Liver (tissue), 3 donors: ENCODE results near the gene LSAMP.

Experiments used
- EGR1 ChIP-seq, 2 donors: IDR thresholded peaks; 2 replicates each; pipeline ENCODE4 v1.6.1; 2016 to 2018; ENCODE audit warnings: antibody characterized with exemption in 2 of 2, low read depth in 2 of 2
- HNF4A ChIP-seq, 2 donors: conservative IDR thresholded peaks; 2 replicates each; pipeline ENCODE4 v1.6.1; 2016; ENCODE audit warnings: antibody characterized with exemption in 2 of 2, mild to moderate bottlenecking in 2 of 2
- YY1 ChIP-seq: IDR thresholded peaks from 2 replicates; pipeline ENCODE4 v1.6.1; 2016; ENCODE audit warnings: antibody characterized with exemption, mild to moderate bottlenecking
- TF ChIP-seq, protein P1 (sequence below): fragments of 150-350 bp; IDR thresholded peaks from 2 replicates; pipeline ENCODE4 v1.5.1; 2017; ENCODE audit warnings: improper control_type of control experiment, low read depth, low read length; ENCODE audit not compliant: missing input control
- TF ChIP-seq, protein P2 (sequence below): IDR thresholded peaks from 2 replicates; pipeline ENCODE4 v1.6.1; 2016; ENCODE audit warnings: antibody characterized with exemption
- TF ChIP-seq, protein P3 (sequence below): IDR thresholded peaks from 2 replicates; pipeline ENCODE4 v1.6.1; 2016; ENCODE audit warnings: antibody characterized with exemption, mild to moderate bottlenecking
- TF ChIP-seq, protein P4 (sequence below): IDR thresholded peaks from 2 replicates; pipeline ENCODE4 v1.6.1; 2016; ENCODE audit warnings: antibody characterized with exemption
- donor health status: healthy.
- donor health status: healthy.

DNA sequence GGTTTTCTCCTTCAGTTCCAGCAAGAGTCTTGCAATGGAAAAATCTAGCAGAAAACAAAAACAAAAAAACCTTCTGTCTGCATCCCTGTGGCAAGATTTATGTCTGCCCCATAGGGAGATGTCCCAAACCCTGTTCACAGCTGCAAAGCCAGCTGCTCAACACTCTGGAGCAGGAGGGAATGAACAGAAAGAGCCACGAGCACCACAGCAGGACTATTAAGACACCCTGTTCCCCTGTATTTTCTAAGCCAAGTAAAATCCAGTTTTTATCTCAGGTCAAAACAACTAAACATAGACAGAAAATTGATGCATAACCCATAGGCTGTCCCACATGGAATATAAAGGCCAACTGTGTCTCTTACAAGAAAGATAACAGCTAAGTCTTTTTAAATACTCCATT lies 357.9 kb downstream of the LSAMP start:
- TF ChIP-seq, protein P1, sequence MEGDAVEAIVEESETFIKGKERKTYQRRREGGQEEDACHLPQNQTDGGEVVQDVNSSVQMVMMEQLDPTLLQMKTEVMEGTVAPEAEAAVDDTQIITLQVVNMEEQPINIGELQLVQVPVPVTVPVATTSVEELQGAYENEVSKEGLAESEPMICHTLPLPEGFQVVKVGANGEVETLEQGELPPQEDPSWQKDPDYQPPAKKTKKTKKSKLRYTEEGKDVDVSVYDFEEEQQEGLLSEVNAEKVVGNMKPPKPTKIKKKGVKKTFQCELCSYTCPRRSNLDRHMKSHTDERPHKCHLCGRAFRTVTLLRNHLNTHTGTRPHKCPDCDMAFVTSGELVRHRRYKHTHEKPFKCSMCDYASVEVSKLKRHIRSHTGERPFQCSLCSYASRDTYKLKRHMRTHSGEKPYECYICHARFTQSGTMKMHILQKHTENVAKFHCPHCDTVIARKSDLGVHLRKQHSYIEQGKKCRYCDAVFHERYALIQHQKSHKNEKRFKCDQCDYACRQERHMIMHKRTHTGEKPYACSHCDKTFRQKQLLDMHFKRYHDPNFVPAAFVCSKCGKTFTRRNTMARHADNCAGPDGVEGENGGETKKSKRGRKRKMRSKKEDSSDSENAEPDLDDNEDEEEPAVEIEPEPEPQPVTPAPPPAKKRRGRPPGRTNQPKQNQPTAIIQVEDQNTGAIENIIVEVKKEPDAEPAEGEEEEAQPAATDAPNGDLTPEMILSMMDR, result no peak
- TF ChIP-seq HNF4A (conservative IDR thresholded peaks at IDR 0.05) (no peak), YY1 (no peak), EGR1 (IDR thresholded peaks at IDR 0.05; ENCODE audit: low read depth in 2 of 2) (no peak)
- TF ChIP-seq, protein P2, sequence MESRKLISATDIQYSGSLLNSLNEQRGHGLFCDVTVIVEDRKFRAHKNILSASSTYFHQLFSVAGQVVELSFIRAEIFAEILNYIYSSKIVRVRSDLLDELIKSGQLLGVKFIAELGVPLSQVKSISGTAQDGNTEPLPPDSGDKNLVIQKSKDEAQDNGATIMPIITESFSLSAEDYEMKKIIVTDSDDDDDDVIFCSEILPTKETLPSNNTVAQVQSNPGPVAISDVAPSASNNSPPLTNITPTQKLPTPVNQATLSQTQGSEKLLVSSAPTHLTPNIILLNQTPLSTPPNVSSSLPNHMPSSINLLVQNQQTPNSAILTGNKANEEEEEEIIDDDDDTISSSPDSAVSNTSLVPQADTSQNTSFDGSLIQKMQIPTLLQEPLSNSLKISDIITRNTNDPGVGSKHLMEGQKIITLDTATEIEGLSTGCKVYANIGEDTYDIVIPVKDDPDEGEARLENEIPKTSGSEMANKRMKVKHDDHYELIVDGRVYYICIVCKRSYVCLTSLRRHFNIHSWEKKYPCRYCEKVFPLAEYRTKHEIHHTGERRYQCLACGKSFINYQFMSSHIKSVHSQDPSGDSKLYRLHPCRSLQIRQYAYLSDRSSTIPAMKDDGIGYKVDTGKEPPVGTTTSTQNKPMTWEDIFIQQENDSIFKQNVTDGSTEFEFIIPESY, result no peak
- TF ChIP-seq, protein P3, sequence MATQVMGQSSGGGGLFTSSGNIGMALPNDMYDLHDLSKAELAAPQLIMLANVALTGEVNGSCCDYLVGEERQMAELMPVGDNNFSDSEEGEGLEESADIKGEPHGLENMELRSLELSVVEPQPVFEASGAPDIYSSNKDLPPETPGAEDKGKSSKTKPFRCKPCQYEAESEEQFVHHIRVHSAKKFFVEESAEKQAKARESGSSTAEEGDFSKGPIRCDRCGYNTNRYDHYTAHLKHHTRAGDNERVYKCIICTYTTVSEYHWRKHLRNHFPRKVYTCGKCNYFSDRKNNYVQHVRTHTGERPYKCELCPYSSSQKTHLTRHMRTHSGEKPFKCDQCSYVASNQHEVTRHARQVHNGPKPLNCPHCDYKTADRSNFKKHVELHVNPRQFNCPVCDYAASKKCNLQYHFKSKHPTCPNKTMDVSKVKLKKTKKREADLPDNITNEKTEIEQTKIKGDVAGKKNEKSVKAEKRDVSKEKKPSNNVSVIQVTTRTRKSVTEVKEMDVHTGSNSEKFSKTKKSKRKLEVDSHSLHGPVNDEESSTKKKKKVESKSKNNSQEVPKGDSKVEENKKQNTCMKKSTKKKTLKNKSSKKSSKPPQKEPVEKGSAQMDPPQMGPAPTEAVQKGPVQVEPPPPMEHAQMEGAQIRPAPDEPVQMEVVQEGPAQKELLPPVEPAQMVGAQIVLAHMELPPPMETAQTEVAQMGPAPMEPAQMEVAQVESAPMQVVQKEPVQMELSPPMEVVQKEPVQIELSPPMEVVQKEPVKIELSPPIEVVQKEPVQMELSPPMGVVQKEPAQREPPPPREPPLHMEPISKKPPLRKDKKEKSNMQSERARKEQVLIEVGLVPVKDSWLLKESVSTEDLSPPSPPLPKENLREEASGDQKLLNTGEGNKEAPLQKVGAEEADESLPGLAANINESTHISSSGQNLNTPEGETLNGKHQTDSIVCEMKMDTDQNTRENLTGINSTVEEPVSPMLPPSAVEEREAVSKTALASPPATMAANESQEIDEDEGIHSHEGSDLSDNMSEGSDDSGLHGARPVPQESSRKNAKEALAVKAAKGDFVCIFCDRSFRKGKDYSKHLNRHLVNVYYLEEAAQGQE, result no peak
- TF ChIP-seq, protein P4, sequence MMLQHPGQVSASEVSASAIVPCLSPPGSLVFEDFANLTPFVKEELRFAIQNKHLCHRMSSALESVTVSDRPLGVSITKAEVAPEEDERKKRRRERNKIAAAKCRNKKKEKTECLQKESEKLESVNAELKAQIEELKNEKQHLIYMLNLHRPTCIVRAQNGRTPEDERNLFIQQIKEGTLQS, result no peak
